ENCODE data around the gene HCN2. TPM values are rescaled to one million over a fixed set of nuclear protein-coding genes. Genes with fewer than 3 reads are reported as not detected.
A peak's percentile ranks its signal among the peaks of the same experiment; 100 is the strongest.

Gene HCN2
- total and polyA plus RNA-seq, 9 of the 15 experiments (the other 6 are each of a cell fraction or from before 2014, with no cell fraction given), result 0.29 to 4.2 (median 0.82) TPM; not detected in 2

GRCh38 chr19:588093-588740 is 1.5 kb upstream of the HCN2 start (continued):
- no peak for TF ChIP-seq POLR3A (IDR thresholded peaks at IDR 0.05; ENCODE audit: borderline replicate concordance, extremely low read depth, insufficient read depth, insufficient read length)
- TF ChIP-seq XRCC5 (IDR thresholded peaks at IDR 0.05; ENCODE audit: low read depth, low read length), result no peak
- no peak for TF ChIP-seq PRPF4 (IDR thresholded peaks at IDR 0.05; ENCODE audit: insufficient read depth, low read depth, low read length, poor library complexity, severe bottlenecking)
- no peak for TF ChIP-seq HBP1 (CRISPR knock-in tag; IDR thresholded peaks at IDR 0.05)
- TF ChIP-seq ZKSCAN8 (CRISPR knock-in tag; IDR thresholded peaks at IDR 0.05), result no peak
- no peak for TF ChIP-seq ZEB2 (IDR thresholded peaks at IDR 0.05)
- TF ChIP-seq FOSL1 (tag; conservative IDR thresholded peaks at IDR 0.05), result no peak
- TF ChIP-seq BCLAF1 (IDR thresholded peaks at IDR 0.05; ENCODE audit: borderline replicate concordance in 1 of 2, control insufficient read depth in 1 of 2, low read depth in 2 of 2, low read length in 1 of 2), result no peak
- no peak for TF ChIP-seq GABPB1 (CRISPR knock-in tag; IDR thresholded peaks at IDR 0.05)
- no peak for TF ChIP-seq E2F3 (CRISPR knock-in tag; IDR thresholded peaks at IDR 0.05)
- no peak for TF ChIP-seq ZNF253 (CRISPR knock-in tag; conservative IDR thresholded peaks at IDR 0.05)
- 0 out of 2 replicates have a peak, but pooled peaks have one; percentile 20 for TF ChIP-seq MTA3 (IDR thresholded peaks at IDR 0.05; ENCODE audit: borderline replicate concordance)
- TF ChIP-seq SOX6 (IDR thresholded peaks at IDR 0.05), result no peak
- TF ChIP-seq PHTF2 (CRISPR knock-in tag; IDR thresholded peaks at IDR 0.05), result no peak
- TF ChIP-seq ETV1 (tag; conservative IDR thresholded peaks at IDR 0.05; ENCODE audit: low read depth), result no peak
- TF ChIP-seq GABPA (tag; conservative IDR thresholded peaks at IDR 0.05; ENCODE audit: low read depth), result no peak
- TF ChIP-seq PREB (CRISPR knock-in tag; IDR thresholded peaks at IDR 0.05), result no peak
- TF ChIP-seq CEBPG (CRISPR knock-in tag; IDR thresholded peaks at IDR 0.05), result no peak
- TF ChIP-seq CEBPG (tag; conservative IDR thresholded peaks at IDR 0.05 in 1 of 2, IDR thresholded peaks at IDR 0.05 in 1 of 2), result no peak
- no peak for TF ChIP-seq SMAD4 (CRISPR knock-in tag; conservative IDR thresholded peaks at IDR 0.05)
- TF ChIP-seq KLF10 (CRISPR knock-in tag; IDR thresholded peaks at IDR 0.05), result no peak
- TF ChIP-seq EGR1 (conservative IDR thresholded peaks at IDR 0.05), result no peak
- TF ChIP-seq IRF2 (CRISPR knock-in tag; IDR thresholded peaks at IDR 0.05), result no peak
- TF ChIP-seq TGIF2 (CRISPR knock-in tag; IDR thresholded peaks at IDR 0.05), result no peak
- TF ChIP-seq TAF9B (IDR thresholded peaks at IDR 0.05; ENCODE audit: partially characterized antibody), result no peak
